Suppressor macrophage treated with lipopolysaccharide for 1 hour (primary cell): ENCODE data around the gene BNIP5.
A peak's percentile ranks its signal among the peaks of the same experiment; 100 is the strongest.
"Not testable (repeated sequence)": the region's sequence is repeated elsewhere in the genome, so short reads cannot be mapped to it uniquely, and the experiment has no call there.

ENCODE experiments used
- DNase-seq, 3 donors: peaks; one replicate each; pipeline ENCODE4 v3.0.0-alpha.2; 2020 to 2022

BNIP5 gene

DNA sequence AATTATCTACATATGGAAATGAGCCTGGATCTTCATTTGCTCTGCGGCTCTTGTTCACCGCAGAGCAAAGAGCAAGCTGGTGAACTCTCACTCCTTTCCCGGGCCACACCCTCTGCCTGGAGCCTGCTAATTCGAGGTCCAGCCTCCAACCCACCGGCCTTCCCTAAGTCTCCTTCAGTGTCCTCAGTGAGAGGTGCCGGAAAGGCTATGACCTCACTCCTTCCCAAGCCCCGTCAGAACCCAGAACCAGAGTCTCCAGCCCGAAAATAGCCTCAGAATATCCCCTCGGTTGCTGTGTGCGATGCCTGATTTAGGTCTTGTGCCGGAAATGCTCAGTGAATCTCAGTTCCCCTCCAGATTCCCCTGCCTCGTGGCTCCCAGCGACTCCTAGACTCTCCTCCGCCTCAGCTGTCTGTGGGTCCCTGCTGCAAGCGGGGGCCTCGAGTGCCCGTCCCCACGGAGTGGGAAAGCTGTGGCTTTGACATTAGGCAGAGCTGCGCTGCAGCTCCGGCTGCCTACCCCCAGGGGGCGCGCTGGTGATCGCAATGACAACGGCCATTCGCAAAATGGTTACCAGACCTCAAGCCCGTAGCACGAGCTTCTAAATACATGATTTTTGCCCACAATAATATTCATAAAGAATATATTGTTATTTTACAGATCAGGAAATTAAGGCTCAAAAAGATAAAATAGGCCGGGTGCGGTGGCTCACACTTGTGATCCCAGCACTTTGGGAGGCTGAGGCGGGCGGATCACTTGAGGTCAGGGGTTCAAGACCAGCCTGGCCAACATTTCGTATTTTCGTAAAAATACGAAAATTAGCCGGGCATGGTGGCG is 4.1 kb upstream of the BNIP5 start:
- DNase-seq: peak; percentile 84 to 89 (median 86)

GRCh38 chr6:36340306-36340617 is 3.6 kb upstream of the BNIP5 start:
- DNase-seq: no peak

DNA sequence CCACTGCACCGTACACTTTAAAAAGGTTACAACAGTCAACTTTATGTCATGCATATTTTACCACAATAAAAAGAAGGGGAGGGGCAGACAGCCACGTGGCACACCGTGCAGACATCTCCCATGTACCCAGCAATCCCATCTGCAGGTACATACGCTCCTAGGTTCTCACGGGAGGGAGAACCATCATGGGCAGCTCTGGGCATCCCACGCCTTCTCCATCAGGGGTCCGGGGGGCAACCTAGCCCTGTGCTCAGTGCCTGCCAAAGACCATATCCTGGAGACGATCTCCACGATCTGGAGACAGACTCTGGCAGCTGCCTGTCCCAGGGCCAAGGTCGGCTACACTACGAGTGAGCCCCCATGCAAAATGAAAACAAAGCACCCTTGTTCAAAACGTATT is 2.5 kb upstream of the BNIP5 start:
- no peak for DNase-seq

DNA sequence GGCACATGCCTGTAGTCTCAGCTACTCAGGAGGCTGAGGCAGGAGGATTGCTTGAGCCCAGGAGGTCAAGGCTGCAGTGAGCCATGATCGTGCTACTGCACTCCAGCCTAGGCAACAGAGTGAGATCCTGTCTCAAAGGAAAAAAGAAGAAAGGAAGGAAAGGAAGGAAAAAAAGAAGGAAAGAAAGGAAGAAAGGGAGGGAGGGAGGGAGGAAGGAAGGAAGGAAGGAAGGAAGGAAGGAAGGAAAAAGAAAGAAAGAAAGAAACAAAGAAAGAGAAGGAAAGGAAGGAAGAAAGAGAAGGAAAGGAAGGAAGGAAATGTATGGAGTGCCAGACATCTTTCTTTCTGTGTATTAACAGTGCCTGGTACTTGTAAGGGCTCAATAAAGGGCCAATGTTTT is 1.5 kb upstream of the BNIP5 start:
- not testable (repeated sequence) for DNase-seq

- no peak for DNase-seq
Observed at GRCh38 chr6:36337814-36338213, 1.1 kb upstream of the BNIP5 start.

DNA sequence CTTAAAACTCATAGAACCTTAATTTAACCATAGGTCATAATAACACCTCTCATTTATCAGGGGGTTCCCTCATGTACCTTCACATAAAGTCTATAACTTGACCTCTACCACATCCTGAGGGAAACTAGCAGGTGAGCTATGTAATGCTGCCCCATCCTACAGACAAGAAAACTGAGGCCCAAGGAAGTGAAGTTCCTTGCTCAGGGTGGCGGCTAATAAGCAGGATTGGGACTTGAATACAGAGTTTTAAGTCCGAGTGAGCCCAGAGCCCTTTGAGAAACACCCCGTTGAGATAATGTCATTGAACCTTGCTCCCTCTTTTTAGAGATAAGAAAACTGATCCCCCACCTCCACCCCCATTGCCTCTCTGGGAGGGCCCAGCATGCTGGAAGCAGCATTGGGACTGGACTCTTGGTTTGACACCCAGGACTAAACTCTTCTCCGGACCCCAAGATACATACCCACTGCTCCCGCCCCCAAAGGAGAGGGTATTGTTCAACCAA is 429 bp downstream of the BNIP5 start:
- no peak for DNase-seq

- DNase-seq: no peak
Observed at GRCh38 chr6:36335465-36336207, 1.1 kb downstream of the BNIP5 start.

DNA sequence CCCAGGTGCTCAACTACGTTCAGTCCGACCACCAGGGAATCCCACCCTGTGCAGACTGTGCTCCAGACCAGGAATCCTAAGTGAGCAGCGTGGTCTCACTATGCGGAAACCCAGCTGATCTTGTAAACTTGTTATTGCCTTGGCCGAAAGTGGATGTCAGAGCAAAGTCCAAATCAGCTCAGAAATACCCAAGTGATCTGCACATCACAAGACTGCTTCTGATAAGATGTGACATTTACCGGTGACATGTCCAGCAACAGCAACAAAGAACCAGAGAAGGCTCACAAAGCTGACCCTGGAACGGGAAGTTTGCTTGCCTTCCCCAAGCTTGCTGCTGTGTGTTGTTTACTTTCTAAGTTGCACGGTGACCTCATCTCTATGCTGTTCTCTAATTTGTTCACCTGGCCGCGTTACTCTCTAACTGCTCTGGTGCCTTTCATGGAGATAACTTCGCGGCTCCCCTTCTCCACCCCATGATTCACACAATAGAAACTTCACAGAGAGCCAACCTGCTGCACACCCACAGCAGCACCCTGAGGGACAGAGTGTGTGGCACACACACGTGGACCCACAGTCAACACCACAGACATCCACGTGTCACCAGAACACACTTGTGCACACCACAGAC is 1.7 kb downstream of the BNIP5 start:
- DNase-seq: no peak

GRCh38 chr6:36333931-36334725 is 2.6 kb downstream of the BNIP5 start:
- no peak for DNase-seq

DNA sequence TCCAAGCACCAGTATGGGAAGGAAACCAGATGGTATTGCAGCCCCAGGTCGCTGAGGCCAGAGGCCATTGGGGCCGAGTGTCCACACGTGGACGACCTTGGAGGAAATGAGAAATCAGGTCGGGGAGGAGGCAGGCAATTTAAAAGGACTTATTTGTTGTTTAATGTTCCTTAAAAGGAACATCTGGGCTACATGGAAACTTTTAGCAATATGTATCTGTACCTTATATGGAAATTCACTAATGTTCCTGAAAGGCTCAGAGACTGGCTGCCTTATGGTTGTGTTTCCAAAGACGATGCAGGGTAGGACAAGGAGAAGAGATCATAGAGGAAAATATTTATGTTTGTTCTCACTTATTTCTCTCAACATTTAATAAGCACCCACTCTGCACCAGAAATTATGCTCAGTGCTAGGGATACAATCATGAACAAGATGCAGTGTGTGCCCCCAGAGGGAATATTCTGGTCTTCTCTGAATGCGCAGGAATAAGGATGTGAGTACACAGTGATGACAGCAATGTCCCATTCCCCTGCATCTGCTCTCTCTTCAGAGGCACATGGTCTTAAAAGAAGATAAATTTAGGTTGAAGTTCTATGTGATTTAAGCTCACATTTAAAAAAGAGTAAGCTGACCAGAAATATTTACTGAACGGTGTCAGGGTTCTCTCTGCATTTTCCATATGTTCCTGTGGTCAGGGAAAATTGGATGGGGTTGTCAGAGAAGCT is 3.4 kb downstream of the BNIP5 start:
- no peak for DNase-seq

GRCh38 chr6:36331381-36331780 is 5.3 kb downstream of the BNIP5 start:
- no peak for DNase-seq

GRCh38 chr6:36330366-36330765 is 6.3 kb downstream of the BNIP5 start:
- no peak for DNase-seq

- DNase-seq: no peak
Observed at GRCh38 chr6:36329798-36330291, 6.8 kb downstream of the BNIP5 start.

DNA sequence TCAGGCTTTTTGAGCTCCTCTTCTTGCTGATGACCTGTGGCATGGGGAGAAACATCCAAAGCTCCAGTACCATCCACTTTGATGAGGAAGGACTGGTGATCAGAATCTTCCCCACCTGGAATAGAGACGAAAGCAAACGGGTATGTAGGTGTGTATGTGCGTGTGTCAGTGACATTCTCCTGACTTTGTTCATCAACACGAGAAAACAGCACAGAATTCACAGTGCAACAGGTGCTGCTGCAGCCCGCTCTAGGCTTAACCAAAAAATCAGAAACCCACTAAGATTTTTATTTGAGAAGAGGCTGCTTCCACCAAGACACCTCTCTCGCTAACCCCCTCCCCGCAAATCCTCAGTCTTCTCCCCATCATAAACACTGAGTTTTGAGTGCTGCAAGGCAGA is 8.1 kb downstream of the BNIP5 start:
- DNase-seq: no peak

- no peak for DNase-seq
Observed at GRCh38 chr6:36327919-36328236, 8.8 kb downstream of the BNIP5 start.

DNA sequence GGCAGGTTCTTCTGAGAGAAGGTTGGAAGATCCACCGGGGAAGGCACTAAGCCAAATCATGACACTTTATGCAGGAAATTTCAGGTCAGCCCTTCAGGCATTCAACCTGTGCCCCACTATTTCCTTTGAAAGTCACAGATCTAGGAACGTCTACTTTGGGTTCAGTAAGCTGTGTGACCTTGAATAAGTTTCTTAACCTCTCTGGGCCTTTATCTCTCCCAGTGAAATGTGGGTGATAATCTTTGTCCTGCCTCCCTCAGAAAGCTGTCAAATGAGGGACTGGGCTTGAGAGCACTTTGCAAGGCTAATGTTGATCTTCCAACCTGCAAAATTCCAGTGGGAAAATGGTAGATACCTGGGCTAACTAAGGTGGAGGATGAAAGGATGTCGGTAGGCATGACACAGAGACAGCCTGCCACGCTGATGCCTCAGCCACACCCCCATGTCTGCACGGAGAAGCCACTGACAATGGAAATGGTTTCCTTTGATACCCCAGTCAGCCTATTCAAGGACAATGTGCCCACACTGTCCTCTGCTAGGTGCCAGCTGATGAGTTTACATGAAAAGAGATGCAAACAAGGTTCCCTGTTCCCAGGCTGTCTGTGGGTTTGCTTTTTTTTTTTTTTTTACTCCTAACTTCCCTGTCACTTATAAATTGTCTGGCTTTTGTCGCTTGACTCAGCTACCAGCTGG is 9.3 kb downstream of the BNIP5 start:
- DNase-seq: peak in 2 of 3 donors; percentile 27 to 39

GRCh38 chr6:36326356-36326995 is 10.2 kb downstream of the BNIP5 start:
- DNase-seq: no peak

GRCh38 chr6:36324715-36325114 is 12.0 kb downstream of the BNIP5 start:
- DNase-seq: no peak

DNA sequence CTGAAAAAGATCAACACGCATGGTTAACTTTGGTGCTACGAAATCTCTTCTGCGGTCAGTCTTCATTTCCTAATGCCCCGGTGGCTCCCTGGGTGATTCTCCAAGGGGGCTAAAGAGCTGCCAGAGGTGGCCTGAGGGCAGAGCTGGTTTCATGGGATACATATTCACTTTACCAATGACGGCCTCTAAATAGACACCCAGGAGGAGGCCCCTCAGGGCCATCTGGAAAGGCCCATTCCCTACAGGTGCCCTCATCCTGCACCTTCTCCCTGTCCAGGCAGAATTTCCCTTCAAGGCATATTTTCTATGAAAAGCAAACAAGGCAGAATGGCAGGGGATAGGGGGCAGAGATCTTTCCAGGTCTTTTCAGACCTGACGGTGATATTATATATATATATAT is 12.5 kb downstream of the BNIP5 start:
- DNase-seq: no peak

DNA sequence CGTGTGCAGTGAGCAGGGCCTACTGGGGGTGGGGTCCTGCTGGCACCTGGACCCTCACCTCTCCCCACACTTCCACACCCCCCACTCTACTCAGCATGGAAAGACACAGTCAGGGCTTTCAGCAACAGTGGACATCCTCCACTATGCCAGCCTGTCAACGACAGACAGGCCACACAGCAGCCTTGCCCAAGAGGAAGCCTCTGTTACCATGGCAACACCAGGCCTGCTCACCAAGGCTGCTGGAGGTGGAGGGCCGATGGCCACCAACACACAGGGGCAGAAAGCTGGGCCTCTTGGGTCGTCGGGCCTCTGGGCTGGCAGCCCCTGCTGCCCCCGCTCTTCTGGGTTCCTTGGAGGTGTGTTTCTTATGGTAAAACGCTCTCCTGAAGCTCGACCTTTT is 13.6 kb downstream of the BNIP5 start:
- peak; percentile 50 to 54 (median 53) for DNase-seq

DNA sequence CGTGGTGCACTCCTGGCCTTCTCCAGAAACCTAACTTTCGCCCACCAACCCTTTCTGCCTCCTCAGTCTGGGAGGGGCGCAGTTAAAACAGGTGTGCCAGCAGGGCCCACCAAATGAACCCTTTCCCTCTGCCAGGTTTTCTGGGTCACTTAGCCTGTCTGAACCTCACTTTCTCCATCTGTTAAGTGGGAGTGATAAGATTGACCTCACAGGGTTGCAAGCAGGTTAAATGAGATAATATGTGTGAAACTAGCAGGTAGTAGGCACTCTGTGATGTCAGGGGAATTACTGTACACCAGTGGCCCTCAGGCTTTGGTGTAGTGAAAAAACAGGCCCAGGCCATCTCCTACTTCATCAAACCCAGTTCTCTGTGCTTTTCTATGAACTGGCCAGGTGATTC is 14.1 kb downstream of the BNIP5 start:
- DNase-seq: no peak
